Astrocyte of the spinal cord (primary cell): ENCODE data around the gene OXGR1.
"Not testable (repeated sequence)": the region's sequence is repeated elsewhere in the genome, so short reads cannot be mapped to it uniquely, and the experiment has no call there.

Experiments used
- DNase-seq: peaks from one replicate; pipeline ENCODE4 v3.0.0; 2011; ENCODE audit warnings: low read depth, low spot score
- H3K4me3 ChIP-seq: 2 replicates; pipeline ENCODE4 v1.5.1; 2011; ENCODE audit warnings: low read depth, mild to moderate bottlenecking, low read length, moderate library complexity
- CTCF ChIP-seq: IDR thresholded peaks from 2 replicates; pipeline ENCODE4 v1.5.1; 2012; ENCODE audit warnings: low read depth, mild to moderate bottlenecking, low read length, inconsistent platforms
- in situ Hi-C: cut with HindIII; loops from 2 replicates; pipeline ENCODE4 v1.10.0; 2017; ENCODE audit warnings: low sequenced_read_pairs

OXGR1 gene

GRCh38 chr13:97026531-97027161 is 32.4 kb upstream of the OXGR1 start:
- in situ Hi-C loops, result no loop called here
- no peak for TF ChIP-seq CTCF

GRCh38 chr13:97023812-97024211 is 29.5 kb upstream of the OXGR1 start:
- in situ Hi-C loops, H3K4me3 ChIP-seq, DNase-seq: not testable (repeated sequence)

More at GRCh38 chr13:97026531-97027161, 32.4 kb upstream of the OXGR1 start:
- DNase-seq, result no peak
- H3K4me3 ChIP-seq, result no peak overlapping the region

- in situ Hi-C loops, result no loop called here
- no peak for DNase-seq
- TF ChIP-seq CTCF, result no peak
- no peak overlapping the region for H3K4me3 ChIP-seq
These were observed 28.8 kb upstream of the OXGR1 start for GRCh38 chr13:97023117-97023516.

- in situ Hi-C loops, result no loop called here
These were observed 27.0 kb upstream of the OXGR1 start for GRCh38 chr13:97021241-97021640.

GRCh38 chr13:97020689-97021240 is 26.5 kb upstream of the OXGR1 start:
- no peak for TF ChIP-seq CTCF
- in situ Hi-C loops, result no loop called here
- H3K4me3 ChIP-seq, result no peak overlapping the region
- no peak for DNase-seq

More at GRCh38 chr13:97021241-97021640, 27.0 kb upstream of the OXGR1 start:
- TF ChIP-seq CTCF, result no peak
- DNase-seq, result no peak
- no peak overlapping the region for H3K4me3 ChIP-seq

- H3K4me3 ChIP-seq, result no peak overlapping the region
- no peak for TF ChIP-seq CTCF
- in situ Hi-C loops, result no loop called here
- DNase-seq, result no peak
These were observed 25.9 kb upstream of the OXGR1 start for GRCh38 chr13:97020194-97020593.

- no peak for DNase-seq
- no peak overlapping the region for H3K4me3 ChIP-seq
- TF ChIP-seq CTCF, result no peak
- in situ Hi-C loops, result no loop called here
These were observed 25.0 kb upstream of the OXGR1 start for GRCh38 chr13:97019236-97019635.
